GM21619 (cell line): ENCODE results near the gene TPD52L1.
"Not testable (repeated sequence)": the region's sequence is repeated elsewhere in the genome, so short reads cannot be mapped to it uniquely, and the experiment has no call there.

Source experiments
- ATAC-seq: cut with Tn5 transposase; IDR thresholded peaks from one replicate; pipeline ENCODE4 v1.9.1; 2021; ENCODE audit not compliant: unreplicated experiment

TPD52L1 gene

DNA sequence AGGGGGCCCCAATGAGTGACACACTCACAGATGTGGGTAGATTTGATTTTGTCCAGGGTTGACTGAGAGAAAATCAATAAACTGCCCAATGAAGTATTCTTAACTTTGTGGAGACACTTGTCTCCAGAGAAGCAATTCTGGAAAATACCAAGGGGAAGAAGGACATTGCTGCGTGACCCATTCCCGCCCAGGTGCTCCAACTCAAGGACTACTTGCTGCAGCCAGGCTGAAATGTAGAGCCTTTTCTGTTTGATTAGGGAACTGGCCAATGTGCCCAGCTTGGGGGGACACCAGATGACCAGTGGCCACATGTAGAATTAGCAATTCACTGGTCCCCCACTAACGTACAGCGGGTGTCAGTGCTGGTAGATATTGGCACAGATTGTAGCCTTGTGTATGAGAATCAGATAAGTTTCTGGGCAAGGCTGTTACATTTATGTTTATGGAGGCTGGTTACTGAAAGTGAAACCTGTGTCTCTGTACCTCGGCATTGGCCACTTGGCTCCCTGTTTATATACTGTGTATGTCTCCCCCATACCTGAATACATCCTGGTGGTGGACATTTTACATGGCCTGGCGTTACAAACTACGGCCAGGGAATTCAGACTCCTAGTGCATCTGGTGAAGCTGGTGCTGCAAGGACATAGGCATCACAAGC is 115.9 kb downstream of the TPD52L1 start:
- no peak for ATAC-seq

DNA sequence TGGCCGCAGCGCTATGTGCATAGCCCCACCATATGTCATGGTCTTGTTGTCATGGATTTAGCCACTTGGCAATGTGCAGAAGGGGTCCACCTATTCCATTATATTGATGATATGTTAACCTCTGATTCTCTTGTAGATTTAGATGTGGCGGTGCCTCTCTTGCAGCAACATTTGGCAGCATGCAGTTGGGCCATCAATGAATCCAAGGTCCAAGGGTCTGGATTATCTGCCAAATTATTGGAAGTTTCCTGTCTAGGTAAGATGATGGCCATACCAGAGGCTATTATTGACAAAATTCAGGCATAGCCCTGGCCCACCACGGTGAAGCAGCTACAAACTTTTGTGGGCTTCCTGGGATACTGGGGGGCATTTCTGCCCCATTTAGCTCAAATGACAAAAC is 116.8 kb downstream of the TPD52L1 start:
- no peak for ATAC-seq

DNA sequence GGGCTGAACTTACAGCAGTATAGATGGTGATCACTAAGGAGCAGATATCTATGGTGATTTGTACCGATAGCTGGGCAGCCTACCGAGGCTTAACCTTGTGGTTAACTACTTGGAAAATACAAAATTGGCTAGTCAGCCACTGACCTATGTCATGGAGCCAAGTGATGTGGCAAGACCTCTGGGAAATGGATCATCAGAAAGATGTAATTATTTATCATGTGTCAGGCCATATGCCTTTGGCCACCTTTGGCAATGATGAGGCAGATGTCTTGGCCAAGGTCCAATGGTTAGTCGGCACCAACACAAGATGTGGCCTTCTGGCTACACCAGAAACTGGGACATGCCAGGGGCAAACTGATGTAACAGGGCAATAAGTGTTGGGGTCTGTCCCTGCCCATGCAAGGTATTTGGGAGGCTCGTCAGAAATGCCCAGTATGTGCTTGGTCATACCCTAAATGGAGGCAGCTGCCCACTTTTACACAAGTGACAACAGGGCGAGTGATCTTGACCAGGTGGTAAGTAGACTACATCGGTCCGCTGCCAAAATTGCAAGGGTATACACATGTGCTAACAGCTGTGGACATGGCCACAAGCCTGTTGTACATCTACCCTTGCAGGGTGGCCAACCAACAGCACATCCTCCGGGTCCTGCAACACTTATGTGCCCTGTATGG is 118.0 kb downstream of the TPD52L1 start:
- no peak for ATAC-seq

DNA sequence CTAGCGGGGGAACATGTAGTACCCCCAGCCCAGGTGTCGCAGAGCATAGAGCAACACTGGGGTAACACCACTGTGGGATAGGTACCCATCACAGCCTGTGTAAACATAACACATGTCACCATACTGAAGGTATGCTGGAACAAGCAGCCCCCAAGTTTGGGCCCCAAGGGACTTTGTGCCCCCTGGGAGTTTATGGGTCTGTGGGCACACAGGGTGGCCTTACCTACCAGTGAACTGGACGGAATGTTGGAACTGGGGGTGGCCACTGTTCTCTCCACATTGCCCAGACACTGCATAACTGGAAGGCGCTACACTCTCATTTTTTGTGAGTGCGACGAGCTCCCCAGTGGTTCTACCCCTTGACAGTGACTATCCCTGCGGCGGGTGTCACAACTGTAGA is 119.7 kb downstream of the TPD52L1 start:
- ATAC-seq, result no peak

DNA sequence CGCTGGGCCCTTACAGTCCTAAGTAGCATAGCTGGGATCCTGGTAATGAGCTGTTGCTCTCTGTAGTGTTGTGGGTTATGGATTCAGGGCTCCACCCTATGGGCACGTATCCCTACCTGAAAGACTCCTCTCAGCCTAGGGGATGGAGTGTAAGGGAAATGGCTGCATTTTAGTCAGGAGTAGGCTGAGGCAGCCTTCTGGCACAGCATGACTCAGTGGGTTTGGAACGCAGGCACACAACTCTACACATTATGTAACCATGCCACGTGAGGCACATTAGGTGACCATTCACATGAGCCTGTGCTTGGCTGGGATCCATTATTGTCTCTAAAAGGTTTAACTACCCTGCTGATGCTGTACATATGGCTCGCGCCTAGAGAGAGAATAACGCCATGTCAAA is 120.4 kb downstream of the TPD52L1 start:
- ATAC-seq, result no peak

DNA sequence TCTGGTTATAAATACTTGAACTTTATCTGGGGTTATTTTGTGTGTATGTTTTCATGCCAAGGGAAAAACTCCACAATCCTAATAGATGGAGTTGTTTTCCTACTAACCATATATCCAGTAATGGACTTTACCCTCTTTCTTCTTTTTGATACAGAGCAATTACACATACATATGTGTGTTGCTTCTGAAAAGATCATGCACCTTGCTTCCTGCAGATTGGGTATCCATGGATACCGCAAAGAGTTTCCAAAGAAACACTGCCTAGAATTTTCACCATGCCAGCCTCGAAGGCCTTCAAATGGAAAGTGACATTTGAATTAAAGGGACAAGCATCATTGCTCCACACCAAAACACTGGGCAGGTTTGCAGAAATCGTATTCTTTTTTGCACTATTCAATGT is 121.4 kb downstream of the TPD52L1 start:
- ATAC-seq, result no peak

DNA sequence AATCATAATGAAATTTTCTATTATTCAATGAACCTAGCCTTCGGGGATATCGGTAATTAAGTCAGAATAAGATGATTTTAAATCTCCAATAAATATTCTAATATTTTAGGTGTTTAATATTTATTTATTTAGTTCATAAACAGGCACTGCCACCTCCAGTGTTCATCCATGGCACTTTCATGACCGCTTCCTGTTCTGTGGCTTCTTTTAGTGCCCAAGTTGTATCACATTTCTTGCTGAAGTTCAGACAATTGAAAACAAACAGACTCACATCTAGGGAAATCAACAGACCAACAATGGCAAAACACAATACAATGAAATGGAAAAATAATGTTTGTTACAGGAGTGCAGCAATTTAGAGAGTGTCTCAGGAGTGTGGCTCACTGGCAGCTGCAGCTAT is 122.2 kb downstream of the TPD52L1 start:
- ATAC-seq, result no peak

DNA sequence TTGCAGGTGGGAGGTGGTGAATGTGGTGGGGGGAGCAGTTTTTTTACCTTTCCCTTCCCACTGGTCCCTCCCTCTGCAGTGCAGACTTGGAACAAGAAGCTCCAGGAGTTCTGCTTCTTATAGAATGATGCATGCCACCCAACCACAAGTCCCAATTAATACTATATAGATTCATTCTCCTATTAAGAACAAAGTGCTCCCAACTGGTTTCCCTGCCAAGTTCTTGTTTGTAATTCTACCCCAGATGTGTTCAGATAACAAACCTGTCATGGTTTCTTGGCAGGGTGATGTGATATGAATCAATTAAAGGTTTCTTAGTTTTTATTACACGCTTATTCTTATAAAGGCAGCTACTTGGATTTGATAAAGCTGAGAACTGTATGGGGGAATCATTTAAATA is 124.3 kb downstream of the TPD52L1 start:
- no peak for ATAC-seq

DNA sequence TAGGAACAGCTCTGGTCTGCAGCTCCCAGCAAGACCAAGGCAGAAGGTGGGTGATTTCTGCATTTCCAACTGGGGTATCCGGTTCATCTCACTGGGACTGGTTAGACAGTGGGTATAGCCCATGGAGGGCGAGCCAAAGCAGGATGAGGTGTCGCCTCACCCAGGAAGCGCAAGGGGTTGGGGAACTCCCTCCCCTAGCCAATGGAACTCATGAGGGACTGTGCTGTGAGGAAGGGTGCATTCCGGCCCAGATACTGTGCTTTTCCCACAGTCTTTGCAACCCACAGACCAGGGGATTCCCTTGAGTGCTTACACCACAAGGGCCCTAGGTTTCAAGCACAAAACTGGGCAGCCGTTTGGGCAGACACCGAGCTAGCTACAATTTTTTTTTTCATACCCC is 126.4 kb downstream of the TPD52L1 start:
- ATAC-seq, result no peak

DNA sequence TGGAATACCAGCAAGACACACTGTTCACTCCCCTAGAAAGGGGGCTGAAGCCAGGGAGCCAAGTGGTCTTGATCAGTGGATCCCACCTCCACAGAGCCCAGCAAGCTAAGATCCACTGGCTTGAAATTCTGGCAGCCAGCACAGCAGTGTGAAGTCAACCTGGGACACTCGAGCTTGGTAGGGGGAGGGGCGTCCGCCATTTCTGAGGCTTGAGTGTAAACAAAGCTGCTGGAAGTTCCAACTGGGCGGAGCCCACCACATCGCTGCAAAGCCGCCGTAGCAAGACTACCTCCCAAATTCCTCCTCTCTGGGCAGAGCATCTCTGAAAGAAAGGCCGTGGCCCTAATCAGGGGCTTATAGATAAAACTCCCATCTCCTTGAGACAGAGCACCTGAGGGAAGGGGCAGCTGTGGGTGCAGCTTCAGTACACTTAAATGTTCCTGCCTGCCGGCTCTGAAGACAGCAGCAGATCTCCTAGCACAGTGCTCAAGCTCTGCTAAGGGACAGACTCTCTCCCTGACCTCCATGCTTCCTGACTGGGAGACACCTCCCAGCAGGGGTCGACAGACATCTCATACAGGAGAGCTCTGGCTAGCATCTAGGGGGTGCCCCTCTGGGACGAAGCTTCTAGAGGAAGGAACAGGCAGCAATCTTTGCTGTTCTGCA is 126.9 kb downstream of the TPD52L1 start:
- not testable (repeated sequence) for ATAC-seq

DNA sequence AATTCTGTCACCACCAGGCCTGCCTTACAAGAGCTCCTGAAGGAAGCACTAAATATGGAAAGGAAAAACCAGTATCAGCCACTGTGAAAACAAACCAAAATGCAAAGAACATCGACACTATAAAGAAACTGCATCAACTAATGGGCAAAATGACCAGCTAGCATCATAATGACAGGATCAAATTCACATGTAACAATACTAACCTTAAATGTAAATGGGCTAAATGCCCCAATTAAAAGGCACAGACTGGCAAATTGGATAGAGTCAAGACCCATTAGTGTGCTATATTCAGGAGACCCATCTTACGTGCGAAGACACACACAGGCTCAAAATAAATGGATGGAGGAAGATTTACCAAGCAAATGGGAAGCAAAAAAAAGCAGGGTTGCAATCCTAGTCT is 128.9 kb downstream of the TPD52L1 start:
- ATAC-seq, result not testable (repeated sequence)

DNA sequence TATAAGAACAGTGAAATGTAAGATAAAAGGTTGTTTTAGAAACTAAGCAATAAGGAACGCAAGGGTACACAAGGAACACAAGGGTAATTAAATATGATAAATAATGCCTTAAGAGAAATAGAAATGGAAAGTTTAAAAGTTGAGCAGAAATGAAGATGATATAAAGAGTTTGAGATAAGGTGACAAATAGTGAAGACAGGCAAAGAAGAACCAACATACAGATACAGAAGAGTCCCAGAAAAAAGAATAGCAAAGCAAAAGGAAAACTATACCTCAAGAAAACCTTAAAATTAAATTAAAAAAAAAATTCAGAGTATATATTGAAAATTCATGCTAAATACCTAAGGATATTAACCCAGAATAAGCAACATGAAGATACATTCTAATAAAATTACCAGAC is 131.8 kb downstream of the TPD52L1 start:
- ATAC-seq, result no peak

DNA sequence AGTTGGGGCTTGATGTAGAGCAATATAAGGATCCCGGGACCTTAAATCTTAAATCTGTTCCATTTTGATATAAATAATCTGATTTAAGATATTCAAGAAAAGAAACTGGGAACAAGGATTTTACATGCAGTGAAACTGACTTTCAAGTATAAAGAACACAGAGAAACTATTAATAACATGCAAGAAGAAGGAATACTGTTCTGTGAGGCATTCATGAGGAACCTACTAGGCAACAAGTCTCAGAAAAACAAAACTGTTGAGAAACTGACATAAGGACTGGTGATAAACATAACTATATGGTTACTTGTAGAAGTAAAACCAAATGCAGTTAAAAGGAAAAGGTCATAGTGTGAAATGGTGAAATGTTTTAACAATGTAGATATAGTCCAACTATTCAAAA is 132.4 kb downstream of the TPD52L1 start:
- ATAC-seq, result no peak

DNA sequence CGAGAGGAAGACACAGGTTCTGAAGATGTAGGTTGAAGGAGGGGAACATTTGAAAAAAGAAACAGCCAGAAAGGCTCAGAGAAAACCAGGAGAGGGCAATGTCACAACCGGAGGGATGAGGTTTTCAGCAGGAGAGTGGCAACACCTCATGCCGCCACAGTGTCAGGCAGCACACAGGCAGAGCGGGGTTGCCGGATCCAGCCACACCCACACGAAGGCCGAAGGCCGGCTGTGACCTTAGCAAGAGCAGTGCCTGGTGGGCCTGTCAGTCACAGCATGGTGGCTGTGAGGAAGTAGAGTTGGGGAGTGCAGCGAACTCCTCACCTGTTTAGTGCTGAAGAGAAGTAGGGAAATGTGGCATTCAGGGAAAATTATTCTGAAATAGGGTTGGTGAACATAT is 134.1 kb downstream of the TPD52L1 start:
- ATAC-seq, result no peak

DNA sequence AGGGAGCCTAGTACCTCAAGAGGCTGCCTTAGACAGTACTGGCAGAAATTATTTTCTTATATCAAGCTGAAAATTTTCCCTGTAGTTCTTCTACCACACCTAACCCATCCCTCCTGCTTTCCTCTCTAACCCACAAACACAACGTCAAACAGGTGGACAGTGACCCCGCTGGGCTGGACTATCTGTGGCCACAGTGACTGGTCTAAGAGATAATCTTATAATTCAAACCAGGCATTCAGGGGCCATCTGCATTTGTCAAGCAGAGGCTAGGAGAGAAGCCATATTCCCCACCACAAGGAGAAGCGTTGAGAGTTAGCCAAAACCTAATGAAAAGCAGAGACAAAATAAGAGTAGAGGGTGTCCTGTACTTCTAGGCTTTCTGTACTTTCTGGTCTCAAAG is 140.0 kb downstream of the TPD52L1 start:
- no peak for ATAC-seq

DNA sequence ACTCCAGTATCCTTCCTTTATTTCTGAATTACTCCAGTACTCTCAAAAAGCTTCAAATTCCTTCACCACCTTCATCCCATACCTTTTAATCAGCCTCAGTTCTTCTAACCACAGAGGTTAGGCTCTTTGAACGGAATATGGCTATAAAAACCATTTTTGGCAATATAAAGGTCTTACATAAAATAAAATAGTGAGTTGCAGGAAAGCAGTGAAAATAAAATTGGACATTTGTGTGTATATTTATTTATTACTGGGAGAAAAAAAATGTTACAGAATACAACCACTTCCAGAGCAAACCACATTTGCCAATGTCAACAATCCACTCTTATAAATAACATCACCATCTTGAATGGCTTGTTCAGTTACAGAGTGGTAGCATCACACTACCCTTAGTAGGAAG is 140.5 kb downstream of the TPD52L1 start:
- no peak for ATAC-seq

DNA sequence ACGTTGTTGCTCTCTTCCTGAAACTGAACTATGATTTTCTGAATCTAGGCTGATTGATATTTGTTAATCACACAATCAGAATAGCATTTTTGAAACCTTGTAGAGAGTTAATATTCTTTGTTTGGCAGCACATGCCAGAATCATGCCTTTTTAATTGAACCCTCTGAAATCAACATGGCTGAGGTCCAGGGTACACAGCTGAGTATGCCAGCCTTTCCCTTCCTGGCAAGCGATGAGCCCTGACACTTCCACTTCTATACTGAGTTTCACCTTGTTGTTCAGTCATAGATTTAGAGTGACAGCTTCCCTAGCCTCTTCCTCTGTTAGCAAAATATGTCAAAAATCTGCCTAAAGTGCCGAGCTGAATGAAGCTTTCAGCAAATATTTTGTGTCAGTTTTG is 141.4 kb downstream of the TPD52L1 start:
- ATAC-seq, result no peak

DNA sequence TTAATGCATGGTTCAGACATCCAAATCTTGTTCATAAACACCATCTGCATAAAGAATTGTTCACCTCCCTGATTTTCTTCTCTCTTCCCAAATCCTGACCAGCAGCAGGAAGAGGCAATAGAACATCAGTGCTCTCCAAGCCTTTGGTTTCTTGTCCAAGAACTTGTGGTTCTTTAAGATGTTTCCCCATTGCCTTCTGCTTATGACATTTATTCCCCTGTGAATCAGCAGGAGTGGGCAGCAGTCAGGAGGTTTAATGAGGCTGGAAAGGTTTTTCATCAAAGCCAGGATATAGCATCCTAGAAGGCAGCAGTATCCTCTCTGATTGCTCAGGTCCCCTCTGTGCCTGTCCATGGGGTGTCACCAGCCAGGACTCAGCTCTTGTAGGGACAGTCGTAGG is 142.9 kb downstream of the TPD52L1 start:
- ATAC-seq, result no peak

DNA sequence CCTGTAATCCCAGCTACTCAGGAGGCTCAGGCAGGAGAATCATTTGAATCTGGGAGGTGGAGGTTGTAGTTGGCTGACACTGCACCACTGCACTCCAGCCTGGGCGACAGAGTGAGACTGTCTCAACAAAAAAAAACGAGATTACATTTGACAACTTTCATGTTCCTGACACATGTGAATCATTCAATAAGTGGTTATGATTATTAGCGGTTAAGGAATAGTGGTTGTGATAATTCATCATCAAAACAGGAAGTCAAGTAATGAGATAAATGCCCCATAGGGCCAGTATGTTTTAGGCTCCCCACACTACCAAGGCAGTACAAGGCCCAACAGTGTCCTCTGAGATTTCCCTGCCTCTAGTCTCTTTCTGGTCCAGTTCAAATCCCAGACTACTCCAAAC is 145.7 kb downstream of the TPD52L1 start:
- ATAC-seq, result no peak

DNA sequence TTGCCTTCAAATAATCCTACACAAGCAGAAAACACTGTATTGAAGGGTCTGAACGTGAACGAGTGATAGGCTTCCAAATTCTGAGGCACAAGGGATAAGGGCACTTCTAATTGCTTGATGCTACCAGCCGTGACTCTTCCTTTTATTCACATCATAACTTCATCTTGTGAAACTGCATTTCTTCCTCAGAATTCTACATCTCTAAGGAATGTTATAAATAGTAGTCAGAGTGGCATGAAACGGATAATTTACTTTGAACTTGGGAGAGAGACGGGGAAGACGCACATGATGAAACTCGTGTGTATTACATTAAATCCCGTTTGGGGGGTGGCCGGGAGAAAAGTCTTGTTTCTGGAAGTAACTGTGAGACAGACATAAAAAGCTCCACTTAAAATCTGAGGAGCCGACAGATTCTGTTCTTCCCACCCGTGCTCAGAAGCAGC is 147.4 kb downstream of the TPD52L1 start:
- ATAC-seq, result no peak

DNA sequence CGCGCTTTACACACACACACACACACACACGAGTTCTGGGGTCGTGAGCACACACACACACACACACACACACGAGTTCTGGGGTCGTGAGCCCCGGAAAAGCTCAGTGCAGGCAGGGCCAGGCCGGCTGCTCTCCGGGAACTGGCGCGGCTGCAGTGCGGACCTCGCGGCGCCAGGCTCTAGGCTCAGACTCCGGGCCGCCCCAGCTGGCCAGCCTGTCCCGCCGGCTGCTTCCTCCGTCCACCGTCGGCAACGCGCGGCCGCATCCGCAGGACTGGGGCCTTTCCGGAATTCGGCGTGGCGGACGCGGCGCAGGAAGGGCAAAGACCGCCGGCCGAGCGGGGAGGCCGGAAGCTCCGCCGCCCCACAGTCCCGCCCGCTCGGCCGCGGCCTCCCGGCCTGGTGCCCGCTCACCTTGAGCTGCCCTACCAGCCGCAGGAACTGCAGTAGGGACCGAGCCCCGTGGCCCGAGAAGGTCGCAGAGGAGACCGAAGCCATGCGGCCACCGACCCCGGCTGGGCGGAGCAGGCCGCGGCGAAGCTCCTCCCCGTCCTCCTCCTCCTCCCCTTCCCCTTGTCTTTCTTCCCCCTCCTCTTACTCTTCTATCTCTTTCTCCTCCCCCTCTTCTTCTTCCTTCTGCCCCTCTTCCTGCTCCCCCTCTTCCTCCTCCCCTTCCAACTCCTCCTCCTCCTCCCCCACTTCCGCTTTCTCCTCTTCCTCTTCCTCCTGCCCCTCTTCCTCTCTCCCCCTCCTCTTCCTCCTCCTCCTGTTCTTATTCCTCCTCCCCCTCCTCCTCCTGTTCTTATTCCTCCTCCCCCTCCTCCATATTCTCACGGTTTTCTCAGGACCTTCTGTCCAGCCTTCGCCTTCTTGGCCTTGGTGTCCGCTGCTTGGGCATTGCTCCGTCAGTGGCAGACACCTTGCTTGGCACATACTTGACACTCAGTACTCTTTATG is 148.1 kb downstream of the TPD52L1 start, which contains the start of gene HDDC2:
TSS of gene HDDC2 (minus strand) at position 533 of the 957 bp plus-strand sequence. CDS start at position 498, 35 bp downstream.
- ATAC-seq, result peak; percentile 87
